Left colon (tissue), 2 donors: Measurements from ENCODE around the gene SLX9. TPM values are rescaled to one million over a fixed set of nuclear protein-coding genes. Genes with fewer than 3 reads are reported as not detected.

Source experiments
- ATAC-seq: fragments of 200-7000 bp; cut with Tn5 transposase; one replicate; pipeline ENCODE4 v1.9.1; 2020; ENCODE audit warnings: mild to moderate bottlenecking, moderate library complexity
- DNase-seq, 2 donors: peaks; one replicate each; pipeline ENCODE4 v3.0.0-alpha.2; 2020
- intact Hi-C, 2 donors: fragments of 100-400 bp; cut with DNase I in 1 of 2; cut with micrococcal nuclease in 1 of 2; formaldehyde crosslinking; loops; one replicate each; pipeline versions ENCODE4 v1.11.2 to v1.14.0; 2022; cut with DNase I, micrococcal nuclease
- total RNA-seq, 2 donors: library from RNA; stranded (reverse); fragmentation: NEBNext Ultra II Directional; extraction: Animal tissue kit (Norgen Biotek cat#: 25700); gene quantifications; one replicate each; pipeline ENCODE4 v1.2.1, GENCODE V29; 2021
- donor health status: DM: no; HTN: no; CAD: no.
- donor health status: DM: yes; HTN: yes; CAD: no.

Gene SLX9
- total RNA-seq, 2 donors from 2014 or later, result 22.3 to 30.5 TPM

GRCh38 chr21:44977616-44978340, 37.9 kb downstream of the SLX9 start:
- intact Hi-C loops, result no loop called here
- ATAC-seq (no peak), DNase-seq (no peak)

- DNase-seq, result no peak
- intact Hi-C loops, result no loop called here
- ATAC-seq, result peak; percentile 15
These were observed 40.1 kb downstream of the SLX9 start for GRCh38 chr21:44979687-44980561.

- no peak for DNase-seq
- peak; percentile 9 for ATAC-seq
- intact Hi-C loops, result no loop called here
These were observed 41.0 kb downstream of the SLX9 start for GRCh38 chr21:44980562-44981489.

- intact Hi-C loops, result no loop called here
- DNase-seq (no peak), ATAC-seq (no peak)
These were observed 42.9 kb downstream of the SLX9 start for GRCh38 chr21:44982558-44983250.

GRCh38 chr21:44983421-44984206, 43.8 kb downstream of the SLX9 start:
- DNase-seq (no peak), ATAC-seq (no peak)
- intact Hi-C loops, result no loop called here

GRCh38 chr21:44984428-44984791, 44.6 kb downstream of the SLX9 start:
- DNase-seq, result no peak
- no peak for ATAC-seq
- intact Hi-C loops, result no loop called here

GRCh38 chr21:44984792-44985440, 45.1 kb downstream of the SLX9 start:
- intact Hi-C loops, result no loop called here
- ATAC-seq, result no peak
- DNase-seq, result no peak

GRCh38 chr21:44985441-44986401, 45.9 kb downstream of the SLX9 start:
- intact Hi-C loops, result no loop called here
- DNase-seq, result no peak
- ATAC-seq, result no peak

- ATAC-seq, result no peak
- no peak for DNase-seq
- intact Hi-C loops, result no loop called here
These were observed 46.9 kb downstream of the SLX9 start for GRCh38 chr21:44986471-44987291.

GRCh38 chr21:44987301-44987885, 47.6 kb downstream of the SLX9 start:
- intact Hi-C loops, result no loop called here
- ATAC-seq (no peak), DNase-seq (no peak)

- intact Hi-C loops, result no loop called here
- DNase-seq (no peak), ATAC-seq (no peak)
These were observed 48.2 kb downstream of the SLX9 start for GRCh38 chr21:44987886-44988606.

GRCh38 chr21:44988607-44989536, 49.0 kb downstream of the SLX9 start:
- ATAC-seq, result no peak

GRCh38 chr21:44989537-44989886, 49.7 kb downstream of the SLX9 start:
- DNase-seq (no peak), ATAC-seq (no peak)
- intact Hi-C loops, result no loop called here

More at GRCh38 chr21:44988607-44989536, 49.0 kb downstream of the SLX9 start:
- intact Hi-C loops, result no loop called here
- DNase-seq, result no peak
